ENCODE data around the gene RECK.
A peak's percentile ranks its signal among the peaks of the same experiment; 100 is the strongest.
"Not testable (repeated sequence)": the region's sequence is repeated elsewhere in the genome, so short reads cannot be mapped to it uniquely, and the experiment has no call there.

RECK gene

GRCh38 chr9:36064448-36065037 is 27.8 kb downstream of the RECK start:
- no peak for DNase-seq (ENCODE audit: low read depth in 2 of 2)

GRCh38 chr9:36074055-36074454 is 37.3 kb downstream of the RECK start:
- no peak for DNase-seq (ENCODE audit: low read depth in 2 of 2)

- DNase-seq (ENCODE audit: low read depth in 2 of 2): no peak
Measured at GRCh38 chr9:36074870-36075532, 38.3 kb downstream of the RECK start.

GRCh38 chr9:36078051-36078450 is 41.3 kb downstream of the RECK start:
- DNase-seq (ENCODE audit: low read depth in 2 of 2): no peak

- DNase-seq (ENCODE audit: low read depth in 2 of 2): no peak
Measured at GRCh38 chr9:36080519-36080918, 43.8 kb downstream of the RECK start.

- DNase-seq (ENCODE audit: low read depth in 2 of 2): no peak
Measured at GRCh38 chr9:36082931-36083330, 46.2 kb downstream of the RECK start.

- DNase-seq (ENCODE audit: low read depth in 2 of 2): no peak
Measured at GRCh38 chr9:36086442-36086841, 49.7 kb downstream of the RECK start.

- not testable (repeated sequence) for DNase-seq (ENCODE audit: low read depth in 2 of 2)
Measured at GRCh38 chr9:36087054-36087453, 50.3 kb downstream of the RECK start.

- no peak for DNase-seq (ENCODE audit: low read depth in 2 of 2)
Measured at GRCh38 chr9:36088020-36088419, 51.3 kb downstream of the RECK start.

DNA sequence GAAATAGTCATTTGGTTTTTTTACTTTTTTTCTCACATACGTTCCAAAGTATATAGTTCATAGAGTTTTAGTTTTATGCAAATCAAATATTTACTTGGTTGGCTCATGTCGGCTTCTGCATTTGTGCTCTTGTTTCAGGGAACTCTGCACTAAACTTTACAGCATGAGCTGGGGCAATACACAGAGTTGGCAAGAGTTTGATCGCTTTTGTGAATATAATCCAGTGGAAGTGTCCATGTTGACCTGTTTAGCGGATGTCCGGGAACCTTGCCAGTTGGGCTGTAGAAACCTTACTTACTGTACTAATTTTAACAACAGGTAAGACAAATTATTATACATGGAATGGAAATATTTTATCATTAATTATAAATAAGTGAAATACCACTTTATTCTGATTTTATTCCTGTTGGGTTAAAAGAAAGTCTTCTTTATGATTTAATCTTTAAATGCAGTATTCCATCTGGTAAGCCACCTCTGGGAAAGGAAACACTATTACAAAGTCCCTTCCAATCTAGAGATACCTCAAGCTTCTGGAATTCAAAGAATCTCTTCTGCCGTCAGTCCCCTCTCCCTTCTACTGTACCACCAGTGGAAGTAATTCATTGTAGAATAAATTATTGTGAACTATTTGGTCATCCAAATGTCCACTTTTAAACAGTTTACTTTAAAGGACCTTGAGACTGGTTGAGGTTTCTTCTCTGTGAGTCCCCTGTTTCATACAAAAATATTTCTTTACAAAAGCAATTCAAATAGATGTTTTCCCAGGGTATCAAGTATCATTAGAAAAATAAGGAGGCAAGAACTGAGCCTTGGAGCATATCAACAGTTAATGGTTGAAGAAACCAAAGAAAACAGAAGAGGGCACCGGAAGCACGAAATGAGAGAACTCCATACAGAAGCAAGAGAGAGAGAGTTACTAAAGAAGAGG is 54.6 kb downstream of the RECK start:
- no peak for DNase-seq (ENCODE audit: low read depth in 2 of 2)

DNA sequence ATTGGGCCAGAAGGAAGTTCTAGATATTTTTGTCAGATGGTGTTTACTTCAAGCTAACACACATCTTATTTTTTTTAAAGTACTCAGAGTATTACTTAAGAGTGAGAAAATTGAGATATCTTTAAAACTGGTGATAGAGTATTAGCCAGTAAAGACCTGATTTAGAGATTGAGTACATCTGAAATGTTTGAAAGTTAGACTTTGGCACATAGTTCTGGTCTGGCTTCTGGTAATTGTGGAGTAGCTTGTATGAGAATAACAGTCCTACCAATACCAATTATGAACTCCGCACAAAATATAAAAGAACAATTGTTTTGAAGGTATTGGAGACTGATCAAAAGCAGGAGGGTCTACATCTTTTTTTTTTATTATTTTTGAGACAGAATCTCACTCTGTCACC is 55.3 kb downstream of the RECK start:
- DNase-seq (ENCODE audit: low read depth in 2 of 2): no peak

GRCh38 chr9:36092509-36093215 is 55.9 kb downstream of the RECK start:
- no peak for DNase-seq (ENCODE audit: low read depth in 2 of 2)

GRCh38 chr9:36093384-36093783 is 56.7 kb downstream of the RECK start:
- no peak for DNase-seq (ENCODE audit: low read depth in 2 of 2)

- DNase-seq (ENCODE audit: low read depth in 2 of 2): no peak
Measured at GRCh38 chr9:36099718-36100117, 63.0 kb downstream of the RECK start.

DNA sequence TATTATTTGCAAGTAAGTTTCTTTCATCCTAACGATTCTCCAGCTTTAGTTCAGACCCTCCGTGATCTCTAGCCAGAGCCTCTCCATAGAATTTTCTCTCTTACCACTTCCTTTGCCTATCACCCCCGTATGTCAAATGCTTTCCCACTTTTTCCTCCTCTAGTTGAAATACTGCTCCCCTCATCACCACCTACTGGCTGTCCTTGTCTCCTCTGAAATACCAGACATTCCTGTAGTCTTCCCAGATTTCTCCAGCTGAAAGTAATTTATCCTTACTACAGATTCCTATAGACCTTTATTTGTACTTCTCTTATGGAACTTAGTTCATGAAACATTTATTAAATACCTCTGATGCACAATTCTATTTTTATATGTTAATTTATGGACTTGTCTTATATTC is 63.8 kb downstream of the RECK start:
- DNase-seq (ENCODE audit: low read depth in 2 of 2): no peak

DNA sequence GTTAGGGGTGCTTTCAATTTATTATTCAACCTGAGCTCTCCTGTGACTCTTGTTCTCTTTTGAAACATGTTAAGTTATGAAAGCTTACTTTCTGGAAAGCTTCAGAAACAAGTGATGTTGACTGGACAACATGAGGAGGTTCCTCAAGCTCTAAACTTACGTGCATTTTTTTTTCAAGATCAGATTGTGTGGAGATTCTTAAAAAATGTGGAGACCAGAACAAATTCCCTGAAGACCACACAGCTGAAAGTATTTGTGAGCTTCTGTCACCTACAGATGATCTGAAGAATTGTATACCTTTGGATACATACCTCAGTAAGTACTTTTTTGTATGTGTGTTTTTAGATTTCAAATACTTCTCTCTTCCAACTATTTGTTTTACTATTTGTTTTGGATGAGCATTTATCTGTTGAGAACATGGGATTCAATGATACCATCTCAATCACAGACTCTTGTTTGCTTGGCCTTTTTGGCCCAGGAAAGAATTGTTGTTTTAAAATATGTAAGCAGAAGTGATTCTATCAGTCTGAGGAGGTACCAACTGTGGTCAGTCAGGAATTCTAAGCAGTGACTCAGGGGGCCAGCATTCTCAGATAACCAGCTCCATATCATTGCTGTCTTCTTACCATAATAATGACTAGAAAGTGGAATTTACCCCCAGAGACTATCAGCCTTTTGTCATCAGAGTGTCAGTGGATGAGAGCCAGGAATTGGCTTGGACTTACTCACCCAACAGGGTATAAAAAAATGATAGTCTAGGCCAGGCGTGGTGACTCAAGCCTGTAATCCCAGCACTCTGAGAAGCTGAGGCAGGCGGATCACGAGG is 65.4 kb downstream of the RECK start:
- DNase-seq (ENCODE audit: low read depth in 2 of 2): no peak

DNA sequence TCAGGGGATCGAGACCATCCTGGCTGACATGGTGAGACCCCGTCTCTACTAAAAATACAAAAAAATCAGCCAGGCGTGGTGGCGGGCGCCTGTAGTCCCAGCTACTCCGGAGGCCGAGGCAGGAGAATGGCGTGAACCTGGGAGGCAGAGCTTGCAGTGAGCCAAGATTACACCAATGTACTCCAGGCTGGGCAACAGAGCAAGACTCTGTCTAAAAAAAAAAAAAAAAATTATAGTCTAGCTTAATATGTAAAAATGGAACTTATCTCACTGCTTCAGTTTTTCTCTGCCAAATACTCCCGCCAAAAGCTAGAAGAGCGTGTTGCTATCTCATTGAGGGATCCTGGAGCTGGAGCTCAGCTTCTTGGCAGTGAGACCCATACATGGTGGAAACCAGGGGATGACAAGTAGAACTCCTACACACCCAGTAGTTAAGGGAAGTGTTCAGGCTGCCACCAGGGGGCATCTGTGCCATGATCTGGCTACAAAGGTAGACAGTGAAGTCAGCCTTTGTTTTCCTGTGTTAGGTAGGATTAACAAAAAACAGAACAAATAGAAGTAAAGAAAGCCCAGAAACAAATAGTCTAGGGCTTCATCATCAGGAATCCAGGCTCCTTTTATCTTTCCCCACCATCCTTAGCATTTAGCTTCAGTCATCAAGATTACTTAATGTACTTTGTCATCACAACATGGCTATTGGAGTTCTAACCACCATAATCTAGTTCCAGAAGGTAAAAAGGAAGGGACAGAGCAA is 66.2 kb downstream of the RECK start:
- peak; percentile 57 to 84 for DNase-seq (ENCODE audit: low read depth in 2 of 2)

DNA sequence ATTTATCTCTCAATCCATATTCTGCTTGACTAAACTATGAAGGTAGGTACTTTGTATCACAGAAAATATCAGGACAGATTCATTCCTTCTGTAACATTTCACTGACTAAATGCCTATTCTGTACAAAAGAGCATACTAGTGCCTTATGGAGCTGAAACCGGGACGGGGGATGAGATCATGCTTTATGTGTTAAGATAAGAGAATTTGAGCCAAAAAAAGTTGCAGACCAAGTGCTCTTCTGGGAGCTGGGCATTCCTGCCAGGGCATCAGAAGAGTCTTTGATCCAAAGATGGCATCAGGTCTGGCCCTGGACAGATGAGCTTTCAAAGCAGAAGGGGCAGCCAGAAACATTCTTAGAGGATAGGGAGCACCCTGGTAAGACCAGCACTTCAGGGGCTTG is 72.4 kb downstream of the RECK start:
- no peak for DNase-seq (ENCODE audit: low read depth in 2 of 2)

- no peak for DNase-seq (ENCODE audit: low read depth in 2 of 2)
Measured at GRCh38 chr9:36110434-36110833, 73.7 kb downstream of the RECK start.

- no peak for DNase-seq (ENCODE audit: low read depth in 2 of 2)
Measured at GRCh38 chr9:36112516-36112915, 75.8 kb downstream of the RECK start.

DNA sequence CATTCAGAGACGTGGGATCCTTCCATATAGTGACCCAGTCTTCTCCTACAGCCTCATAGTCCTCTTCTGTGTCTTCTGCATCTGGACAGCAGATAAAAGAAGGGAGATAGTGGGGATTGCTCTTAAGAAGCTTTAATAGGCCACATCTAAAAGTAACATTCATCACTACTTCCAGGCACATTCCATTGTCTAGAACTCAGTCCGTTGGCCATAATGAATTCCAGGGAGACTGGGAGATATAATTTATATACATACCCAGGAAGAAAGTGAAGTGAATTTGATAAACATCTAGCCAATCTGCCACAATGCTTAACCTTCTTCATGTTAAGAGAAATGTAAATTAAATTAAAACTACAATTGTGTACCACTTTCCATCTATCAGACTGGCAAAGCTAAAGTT is 77.3 kb downstream of the RECK start:
- no peak for DNase-seq (ENCODE audit: low read depth in 2 of 2)

Data from stimulated activated CD8-positive, alpha-beta memory T cell treated with anti-CD3 and anti-CD28 coated beads, Interleukin-7, amount 100 ng/mL, for 1 hour (primary cell).